NCI-H748 (cell line): ENCODE results near the gene LHFPL6.

ENCODE experiments used
- DNase-seq: peaks from one replicate; lab custom pipeline; 2025; ENCODE audit not compliant: unreplicated experiment; lab: John Stamatoyannopoulos, UW

LHFPL6 gene

GRCh38 chr13:39474600-39474999, 128.4 kb downstream of the LHFPL6 start:
- DNase-seq, result no peak

DNA sequence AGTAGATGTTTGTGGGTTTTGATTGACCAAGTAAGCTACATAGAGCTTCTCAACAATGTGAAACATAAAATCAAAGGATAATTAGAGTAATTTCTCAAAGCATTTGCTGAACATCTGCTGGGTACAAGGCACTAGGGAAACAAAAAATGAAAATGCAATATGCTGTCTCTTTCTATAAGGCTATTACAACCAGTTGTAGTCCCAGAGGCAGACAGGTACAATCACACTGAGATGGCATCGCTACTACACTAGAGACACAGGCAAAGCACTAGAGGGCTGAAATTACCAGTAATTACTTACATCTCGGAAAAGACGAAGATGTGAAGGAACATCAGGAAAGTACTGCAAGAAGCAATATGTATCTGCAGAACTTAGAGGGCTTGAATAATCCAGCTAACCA, 133.3 kb downstream of the LHFPL6 start:
- no peak for DNase-seq

DNA sequence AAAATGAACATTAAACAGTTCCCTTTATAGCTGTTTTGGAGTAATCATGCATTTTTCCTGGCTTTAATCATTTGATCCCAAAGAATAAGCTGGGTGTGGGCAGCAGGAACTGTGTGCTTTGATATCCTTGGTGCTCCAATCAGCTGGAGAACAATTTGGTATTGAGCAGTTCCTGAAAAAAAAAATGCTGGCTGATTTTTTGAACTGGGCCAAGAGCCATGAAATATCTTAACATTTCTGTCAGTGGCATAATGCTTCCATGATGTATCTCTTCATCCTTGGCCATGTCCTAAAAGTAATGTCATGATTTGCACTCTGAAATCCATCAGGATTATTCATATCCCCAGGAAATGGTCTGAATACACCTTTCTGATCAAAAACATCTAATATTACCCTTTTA, 134.7 kb downstream of the LHFPL6 start:
- DNase-seq, result no peak

- no peak for DNase-seq
Observed at GRCh38 chr13:39463611-39464010, 139.4 kb downstream of the LHFPL6 start.

DNA sequence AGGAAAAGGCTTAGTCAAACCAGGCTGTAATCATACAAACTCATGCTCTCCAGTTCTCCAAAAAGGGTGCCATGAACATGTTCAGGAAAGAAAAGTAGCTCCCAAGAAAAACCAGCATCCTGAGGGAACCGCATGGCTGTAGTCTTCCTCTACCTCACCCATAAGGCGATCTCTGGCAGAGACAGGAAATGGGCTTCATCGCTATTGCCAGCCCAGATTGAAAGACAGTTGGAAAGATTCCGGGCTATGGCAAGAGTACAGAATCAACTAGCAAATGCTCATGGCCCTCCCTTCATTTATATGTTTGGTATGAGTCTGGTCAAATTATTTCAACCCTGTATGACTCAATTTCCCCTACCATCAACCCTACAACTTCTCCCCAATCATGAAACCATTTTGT, 140.1 kb downstream of the LHFPL6 start:
- DNase-seq, result no peak

DNA sequence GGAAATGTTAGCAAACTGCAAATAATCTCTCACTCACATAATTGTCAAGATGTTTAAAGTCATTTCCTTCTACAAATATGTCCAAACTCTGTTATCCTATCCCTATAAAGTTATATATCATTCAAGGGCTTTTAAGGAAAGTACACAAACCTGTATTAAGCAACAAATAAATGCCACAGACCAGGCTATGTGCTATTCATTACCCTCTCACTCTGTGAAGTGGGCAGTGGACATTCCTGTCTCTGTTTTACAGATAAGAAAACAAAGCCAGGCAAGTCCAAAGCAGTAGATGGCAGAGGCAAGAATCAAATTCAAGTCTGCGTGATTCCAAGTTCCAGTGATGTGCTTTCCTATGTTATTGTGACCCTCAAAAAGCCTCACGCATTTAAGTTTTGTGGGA, 140.6 kb downstream of the LHFPL6 start:
- no peak for DNase-seq

DNA sequence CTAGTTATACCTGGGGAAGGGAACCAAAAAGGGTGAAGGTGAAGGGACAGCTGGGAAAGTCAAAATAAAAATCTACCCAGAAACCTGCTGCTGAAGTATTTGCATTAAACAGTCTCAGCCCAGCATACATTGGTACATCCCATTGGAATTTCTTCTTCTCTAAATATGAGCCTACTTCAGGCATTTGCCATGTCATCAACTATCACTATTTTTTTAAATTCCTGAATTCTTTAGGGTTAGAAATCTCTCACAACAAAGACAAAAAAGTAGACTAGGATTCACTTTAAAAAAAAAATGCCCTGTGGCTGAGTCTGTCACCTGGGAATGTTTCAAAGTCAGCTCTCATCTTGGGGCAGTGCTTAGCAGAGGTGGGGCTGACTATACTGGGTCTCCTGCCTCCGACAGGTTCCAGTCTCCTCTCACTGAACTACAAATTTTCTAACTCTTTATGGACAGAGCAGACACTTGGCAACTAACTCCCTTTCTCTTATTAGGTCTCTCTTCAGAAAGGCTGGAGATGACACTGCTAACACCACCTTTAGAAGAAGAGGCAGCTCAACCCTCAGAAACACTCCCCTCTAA, 141.2 kb downstream of the LHFPL6 start:
- no peak for DNase-seq

DNA sequence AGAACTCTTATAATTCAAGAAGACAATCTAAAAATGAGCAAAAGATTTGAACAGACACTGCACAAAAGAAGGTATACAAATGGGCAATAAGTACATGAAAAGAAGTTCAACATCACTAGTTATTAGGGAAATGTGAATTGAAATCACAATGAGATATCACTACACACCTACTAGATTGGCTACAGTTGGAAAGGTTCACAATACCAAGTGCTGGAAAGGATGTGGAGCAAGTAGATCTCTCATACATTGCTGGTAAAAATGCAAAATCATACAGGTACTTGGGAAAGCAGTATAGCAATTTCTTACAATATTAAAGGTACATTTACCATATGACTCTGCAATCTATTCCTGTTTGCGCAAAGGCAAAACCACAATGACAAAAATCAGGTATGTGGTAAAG, 145.7 kb downstream of the LHFPL6 start:
- DNase-seq, result no peak

DNA sequence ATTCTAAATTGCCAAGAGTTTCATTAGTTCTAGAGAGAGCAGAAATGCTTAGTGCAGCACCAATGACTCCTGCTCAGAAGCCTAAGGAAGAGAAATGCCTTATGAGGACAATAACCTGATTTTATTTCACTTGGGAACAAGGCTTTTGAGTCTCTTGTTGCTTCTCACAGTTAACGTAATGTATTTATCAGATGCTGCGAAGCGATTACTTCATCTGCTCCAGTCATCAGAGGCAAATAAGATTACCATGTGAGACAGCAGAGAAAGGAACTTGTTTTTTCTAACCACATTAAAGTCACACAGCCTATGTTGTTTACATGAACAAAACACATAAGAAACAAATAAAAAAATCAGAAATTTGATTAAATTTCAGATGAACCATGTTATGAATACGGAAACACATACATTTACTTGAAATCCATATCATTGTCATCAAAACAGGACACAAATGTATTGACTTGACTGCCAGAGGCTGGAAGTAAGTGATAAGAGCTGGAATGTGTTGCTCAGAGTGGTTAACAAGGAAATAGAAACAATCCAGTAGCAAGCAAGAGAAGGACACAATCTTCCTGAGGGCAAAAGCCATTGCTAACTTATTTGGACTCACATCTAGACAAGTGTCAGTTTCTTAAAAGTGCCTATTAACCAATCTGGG, 147.3 kb downstream of the LHFPL6 start:
- DNase-seq, result no peak

GRCh38 chr13:39452834-39453233, 150.2 kb downstream of the LHFPL6 start:
- no peak for DNase-seq

- DNase-seq, result peak; percentile 26
Observed at GRCh38 chr13:39452417-39452816, 150.6 kb downstream of the LHFPL6 start.

DNA sequence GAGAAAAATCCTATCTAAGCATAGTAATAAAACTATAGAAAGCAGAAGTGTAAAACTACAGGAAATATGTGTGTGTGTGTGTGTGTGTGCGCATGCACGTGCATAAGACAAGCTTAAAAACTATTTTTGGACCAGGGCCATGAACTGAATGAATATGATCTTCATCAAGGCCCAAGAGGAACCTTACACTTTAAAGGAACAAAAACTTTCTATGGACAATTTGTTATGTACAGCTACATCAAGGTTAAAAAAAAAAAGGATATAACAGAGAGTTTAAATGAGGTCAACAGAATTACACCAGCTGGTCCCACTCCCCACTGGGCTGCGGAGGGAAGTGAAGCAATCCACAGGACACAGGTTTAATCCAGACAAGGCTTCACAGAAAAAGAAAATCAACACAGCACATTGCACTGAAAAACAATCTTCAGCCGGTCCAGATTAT, 151.1 kb downstream of the LHFPL6 start:
- DNase-seq, result peak; percentile 83

GRCh38 chr13:39451301-39451700, 151.7 kb downstream of the LHFPL6 start:
- DNase-seq, result peak; percentile 76

GRCh38 chr13:39450176-39450575, 152.8 kb downstream of the LHFPL6 start:
- DNase-seq, result no peak

DNA sequence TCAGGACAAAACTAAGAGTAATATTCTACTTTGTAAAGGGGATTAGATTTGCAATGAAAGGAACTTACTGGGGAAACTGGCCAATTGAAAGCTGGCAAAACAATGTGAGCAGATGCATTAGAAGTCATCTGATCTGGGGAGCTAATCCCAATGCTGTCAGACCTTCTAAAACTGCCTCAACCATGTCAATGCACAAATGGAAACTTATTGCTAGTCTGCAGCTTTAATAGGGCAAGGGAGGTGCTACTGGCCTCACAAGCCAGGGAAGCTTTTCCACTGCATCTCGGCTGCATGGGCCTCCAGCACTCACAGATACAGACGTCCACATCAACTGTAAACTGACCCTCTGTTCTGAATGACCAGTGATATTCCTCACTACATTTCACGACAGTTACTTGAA, 154.2 kb downstream of the LHFPL6 start:
- no peak for DNase-seq

GRCh38 chr13:39446865-39447264, 156.1 kb downstream of the LHFPL6 start:
- DNase-seq, result no peak

- no peak for DNase-seq
Observed at GRCh38 chr13:39444866-39445265, 158.1 kb downstream of the LHFPL6 start.

DNA sequence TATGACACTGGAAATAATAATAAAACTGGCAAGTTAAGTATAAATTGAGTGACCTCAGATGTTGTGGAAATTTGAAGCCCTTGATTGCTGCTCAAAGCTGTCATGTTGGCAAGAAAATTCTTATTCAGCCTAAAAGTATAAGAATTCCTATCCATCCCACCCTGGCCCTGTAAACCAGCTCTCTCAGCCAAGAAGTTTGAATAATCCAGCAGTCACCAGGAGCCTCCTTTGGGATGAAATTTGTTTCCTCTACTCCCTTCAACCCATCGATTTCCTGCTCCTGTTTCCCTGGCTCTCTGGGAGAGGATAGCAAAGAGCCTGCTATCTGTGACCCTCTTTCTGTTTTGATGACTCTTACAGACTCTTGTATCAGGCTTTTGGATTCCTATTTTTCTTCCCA, 169.3 kb downstream of the LHFPL6 start:
- DNase-seq, result no peak

DNA sequence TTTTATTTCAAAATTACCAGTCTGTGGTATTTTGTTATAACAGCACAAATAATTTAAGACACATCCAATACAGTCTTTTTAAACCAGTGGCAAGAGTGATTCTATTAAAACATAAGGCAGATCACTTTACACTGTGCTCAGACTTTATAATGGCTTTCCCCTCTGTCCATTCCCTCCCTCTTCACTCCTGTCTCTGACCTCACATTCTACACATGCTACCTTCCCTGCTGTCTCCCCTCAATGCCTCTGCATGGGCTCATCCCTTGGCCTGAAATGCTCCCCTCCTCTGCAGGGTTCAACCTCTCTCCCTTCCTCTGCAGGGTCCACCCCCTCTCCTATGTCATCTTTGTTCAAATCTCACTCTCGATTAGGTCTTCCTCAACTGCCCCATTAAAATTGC, 170.8 kb downstream of the LHFPL6 start:
- no peak for DNase-seq

DNA sequence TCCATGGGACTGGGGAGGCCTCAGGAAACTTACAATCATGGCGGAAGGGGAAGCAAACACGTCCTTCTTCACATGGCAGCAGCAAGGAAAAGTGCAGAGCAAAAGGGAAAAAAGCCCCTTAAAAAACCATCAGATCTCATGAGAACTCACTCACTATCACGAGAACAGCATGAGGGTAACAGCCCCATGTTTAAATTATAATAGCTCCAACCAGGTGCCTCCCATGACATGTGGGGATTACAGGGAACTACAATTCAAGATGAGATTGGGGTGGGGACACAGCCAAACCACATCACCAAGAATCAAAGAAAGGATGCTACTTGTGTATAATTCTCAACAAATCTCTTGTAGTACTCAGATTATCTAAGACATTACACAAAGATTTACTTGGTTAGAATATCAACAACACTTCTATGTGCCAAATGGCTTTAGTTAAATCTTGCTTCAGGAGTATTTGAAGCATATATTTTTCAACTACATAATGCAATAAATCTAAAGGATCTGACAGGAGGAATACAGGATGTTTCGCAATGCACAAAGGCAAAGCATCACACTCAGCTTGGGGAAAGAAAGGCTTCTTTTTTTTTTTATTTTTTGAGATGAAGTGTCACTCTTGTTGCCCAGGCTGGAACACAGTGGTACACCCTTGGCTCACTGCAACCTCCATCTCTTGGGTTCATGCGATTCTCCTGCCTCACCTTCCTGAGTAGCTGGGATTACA, 180.0 kb downstream of the LHFPL6 start:
- no peak for DNase-seq

DNA sequence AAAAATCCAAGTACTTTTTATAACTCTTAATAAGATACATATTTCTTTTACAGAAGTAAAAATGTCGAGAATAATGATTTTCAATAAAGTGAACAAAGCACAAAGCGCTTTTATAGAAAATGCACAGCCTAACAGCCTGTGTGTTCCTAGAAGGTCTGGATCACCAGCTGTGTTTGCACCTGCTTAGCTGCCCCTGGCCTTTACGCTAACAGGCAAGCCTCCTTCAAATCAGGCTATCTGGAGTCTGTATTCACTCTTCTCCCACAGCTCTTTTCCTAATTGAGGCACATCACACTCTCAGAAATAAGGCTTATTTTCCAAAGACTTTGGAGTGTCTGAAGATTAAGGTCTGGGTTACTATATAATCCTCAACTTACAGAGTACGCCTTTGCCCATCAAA, 183.1 kb downstream of the LHFPL6 start:
- peak; percentile 79 for DNase-seq

DNA sequence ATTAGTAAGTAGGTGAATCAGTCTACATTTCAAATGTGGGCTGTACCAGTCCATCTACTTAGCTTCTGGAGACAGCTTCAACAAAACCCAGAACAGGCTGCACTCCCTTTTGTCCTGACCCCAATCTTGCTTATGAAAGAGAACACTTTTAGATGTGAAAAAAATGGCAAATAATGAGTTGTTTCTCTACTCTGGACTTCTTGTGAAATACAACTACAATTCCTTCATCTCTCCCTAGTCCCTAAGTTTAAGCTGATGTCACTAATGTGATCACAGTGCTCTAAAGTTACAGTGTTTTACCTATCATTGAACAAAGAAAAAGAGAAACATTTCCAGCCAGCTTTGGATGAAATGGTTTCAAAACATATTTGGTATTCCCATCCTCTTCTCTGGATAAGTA, 183.9 kb downstream of the LHFPL6 start:
- no peak for DNase-seq
